Measurements from ENCODE around the gene FANCB.

Gene FANCB

GRCh38 chrX:14826319-14826718, 46.5 kb downstream of the FANCB start:
- no peak overlapping the region for H3K4me3 ChIP-seq (ENCODE audit: low read depth, low read length)
- TF ChIP-seq CTCF (IDR thresholded peaks at IDR 0.05; ENCODE audit: borderline replicate concordance, insufficient read depth, low read depth, low read length) = no peak

- H3K4me3 ChIP-seq (ENCODE audit: low read depth, low read length) = no peak overlapping the region
- no peak for TF ChIP-seq CTCF (IDR thresholded peaks at IDR 0.05; ENCODE audit: borderline replicate concordance, insufficient read depth, low read depth, low read length)
These were observed 47.0 kb downstream of the FANCB start for GRCh38 chrX:14825851-14826250.

GRCh38 chrX:14819769-14820168, 53.1 kb downstream of the FANCB start:
- no peak for TF ChIP-seq CTCF (IDR thresholded peaks at IDR 0.05; ENCODE audit: borderline replicate concordance, insufficient read depth, low read depth, low read length)
- H3K4me3 ChIP-seq (ENCODE audit: low read depth, low read length) = no peak overlapping the region

DNA sequence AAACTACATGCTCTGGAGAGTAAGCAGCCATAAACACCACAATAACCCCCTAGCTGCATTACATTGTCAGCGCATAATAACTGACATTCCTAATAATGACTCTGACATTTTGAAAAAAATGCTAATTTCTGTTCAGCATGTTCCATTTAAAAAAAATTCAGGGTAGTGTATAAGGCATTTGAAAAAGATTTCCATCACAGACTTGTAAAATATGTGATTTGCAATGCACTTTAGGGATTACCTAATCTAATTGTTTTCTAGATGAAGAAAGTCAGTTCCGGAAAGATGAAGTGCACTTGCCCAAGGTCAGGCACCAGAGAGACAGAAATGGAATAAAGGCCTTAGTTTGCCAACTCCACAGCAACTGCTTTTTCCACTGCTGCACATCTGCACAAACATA, 55.3 kb downstream of the FANCB start:
- TF ChIP-seq CTCF (IDR thresholded peaks at IDR 0.05; ENCODE audit: borderline replicate concordance, insufficient read depth, low read depth, low read length) = no peak
- H3K4me3 ChIP-seq (ENCODE audit: low read depth, low read length) = no peak overlapping the region

DNA sequence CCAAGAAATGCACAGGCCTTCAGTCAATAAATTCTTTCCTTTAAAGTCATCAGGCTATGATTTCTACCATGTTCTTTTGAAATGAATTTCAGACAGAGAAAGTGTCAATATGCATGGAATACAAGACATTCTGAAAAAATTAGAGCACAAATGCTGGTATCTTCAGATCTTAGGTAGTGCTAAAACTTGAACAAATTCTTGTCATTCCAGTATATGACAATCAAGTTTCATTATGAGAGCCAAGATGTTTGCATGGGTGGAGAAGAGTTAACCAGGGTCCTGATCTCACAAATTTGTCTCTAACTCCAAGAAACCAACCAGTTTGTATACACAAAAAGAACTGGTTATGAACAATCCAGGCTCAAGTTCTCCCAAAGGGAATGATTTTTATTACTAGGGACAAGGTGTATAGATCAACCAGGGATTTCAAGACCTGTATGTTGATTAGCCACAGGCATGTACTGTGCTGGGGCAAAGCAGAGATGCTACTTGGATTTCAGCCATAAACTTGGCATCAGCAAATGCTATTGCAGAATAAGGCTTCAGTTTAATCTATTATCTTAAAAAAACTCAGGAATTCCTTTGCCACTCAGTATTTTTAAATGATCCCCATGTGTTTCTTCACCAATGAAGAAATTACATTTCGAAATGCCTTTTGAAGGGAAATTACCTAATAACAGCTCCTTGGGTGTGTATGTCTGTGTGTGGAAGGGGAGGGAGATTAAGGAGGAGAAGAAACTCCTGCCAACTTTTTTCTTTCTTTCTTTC, 69.7 kb downstream of the FANCB start:
- no peak for TF ChIP-seq CTCF (IDR thresholded peaks at IDR 0.05; ENCODE audit: borderline replicate concordance, insufficient read depth, low read depth, low read length)

GRCh38 chrX:14801136-14801535, 71.7 kb downstream of the FANCB start:
- TF ChIP-seq CTCF (IDR thresholded peaks at IDR 0.05; ENCODE audit: borderline replicate concordance, insufficient read depth, low read depth, low read length) = no peak
- H3K4me3 ChIP-seq (ENCODE audit: low read depth, low read length) = no peak overlapping the region

More for the DNA sequence above, 69.7 kb downstream of the FANCB start:
- H3K4me3 ChIP-seq (ENCODE audit: low read depth, low read length) = no peak overlapping the region

GRCh38 chrX:14798805-14799397, 74.0 kb downstream of the FANCB start:
- no peak overlapping the region for H3K4me3 ChIP-seq (ENCODE audit: low read depth, low read length)
- TF ChIP-seq CTCF (IDR thresholded peaks at IDR 0.05; ENCODE audit: borderline replicate concordance, insufficient read depth, low read depth, low read length) = no peak
